Smooth muscle cell (in vitro differentiated cells): ENCODE measurements around the gene TRAF2. TPM values are rescaled to one million over a fixed set of nuclear protein-coding genes. Genes with fewer than 3 reads are reported as not detected.
A peak's percentile ranks its signal among the peaks of the same experiment; 100 is the strongest.

ENCODE experiments used
- DNase-seq: peaks from one replicate; lab custom pipeline; 2025; ENCODE audit not compliant: unreplicated experiment; lab: John Stamatoyannopoulos, UW
- H2AFZ ChIP-seq: fragments of 200-600 bp; sonication (generic); 2 replicates; pipeline ENCODE4 v1.6.0; 2016; ENCODE audit warnings: antibody characterized with exemption, low read depth, mild to moderate bottlenecking
- H3F3A ChIP-seq: fragments of 200-600 bp; sonication (generic); 2 replicates; pipeline ENCODE4 v1.6.0; 2017; ENCODE audit warnings: antibody characterized with exemption, low read depth
- H3K27ac ChIP-seq: fragments of 200-600 bp; sonication (generic); 2 replicates; pipeline ENCODE4 v1.5.1; 2016; ENCODE audit warnings: low read depth, mild to moderate bottlenecking
- H3K27me3 ChIP-seq: fragments of 200-600 bp; sonication (generic); 2 replicates; pipeline ENCODE4 v1.6.1; 2016; ENCODE audit warnings: low read depth, mild to moderate bottlenecking
- H3K36me3 ChIP-seq: fragments of 200-600 bp; sonication (generic); 2 replicates; pipeline ENCODE4 v1.5.1; 2016; ENCODE audit warnings: low read depth
- H3K4me1 ChIP-seq: fragments of 200-600 bp; sonication (generic); 2 replicates; pipeline ENCODE4 v1.5.1; 2016; ENCODE audit warnings: low read depth
- H3K4me2 ChIP-seq: fragments of 200-600 bp; sonication (generic); 2 replicates; pipeline ENCODE4 v1.6.0; 2016; ENCODE audit warnings: mild to moderate bottlenecking
- H3K4me3 ChIP-seq: fragments of 200-600 bp; sonication (generic); 2 replicates; pipeline ENCODE4 v1.5.1; 2016; ENCODE audit warnings: mild to moderate bottlenecking
- H3K79me2 ChIP-seq: fragments of 200-600 bp; sonication (generic); 2 replicates; pipeline ENCODE4 v1.6.0; 2016; ENCODE audit warnings: low read depth, mild to moderate bottlenecking
- H3K9ac ChIP-seq: fragments of 200-600 bp; sonication (generic); 2 replicates; pipeline ENCODE4 v1.6.0; 2016; ENCODE audit warnings: low read depth
- H3K9me3 ChIP-seq: fragments of 200-600 bp; sonication (generic); replicated peaks from 2 replicates; pipeline ENCODE4 v1.5.1; 2016; ENCODE audit warnings: low read depth
- H4K20me1 ChIP-seq: fragments of 200-600 bp; sonication (generic); 2 replicates; pipeline ENCODE4 v1.6.0; 2016; ENCODE audit warnings: low read depth
- WGBS: methylation state at CpG from one replicate; pipeline ENCODE4 v1.1.7; 2016; ENCODE audit warnings: low lambda C conversion rate; 5-methylcytosine and 5-hydroxymethylcytosine counted together
- polyA plus RNA-seq: library from polyadenylated mRNA; unstranded; fragments of >200 nt; fragmentation: Nextera tagmentation; extraction: Ambion mirVana; gene quantifications from 2 replicates; pipeline ENCODE4 v1.2.1, GENCODE V29; 2016
- total RNA-seq: library from RNA; depleted of rRNA; stranded (reverse); fragments of >200 nt; gene quantifications from 2 replicates; pipeline ENCODE4 v1.2.3, GENCODE V29; 2014
- TF ChIP-seq, protein P1 (sequence below): fragments of 200-600 bp; sonication (generic); IDR thresholded peaks from 2 replicates; pipeline ENCODE4 v1.5.1; 2017; ENCODE audit warnings: borderline replicate concordance, mild to moderate bottlenecking, antibody characterized with exemption; ENCODE audit not compliant: insufficient read depth, poor library complexity, severe bottlenecking

The TRAF2 gene
- total and polyA plus RNA-seq, 2 experiments from 2014 or later = 7.0 to 15.9 TPM

DNA sequence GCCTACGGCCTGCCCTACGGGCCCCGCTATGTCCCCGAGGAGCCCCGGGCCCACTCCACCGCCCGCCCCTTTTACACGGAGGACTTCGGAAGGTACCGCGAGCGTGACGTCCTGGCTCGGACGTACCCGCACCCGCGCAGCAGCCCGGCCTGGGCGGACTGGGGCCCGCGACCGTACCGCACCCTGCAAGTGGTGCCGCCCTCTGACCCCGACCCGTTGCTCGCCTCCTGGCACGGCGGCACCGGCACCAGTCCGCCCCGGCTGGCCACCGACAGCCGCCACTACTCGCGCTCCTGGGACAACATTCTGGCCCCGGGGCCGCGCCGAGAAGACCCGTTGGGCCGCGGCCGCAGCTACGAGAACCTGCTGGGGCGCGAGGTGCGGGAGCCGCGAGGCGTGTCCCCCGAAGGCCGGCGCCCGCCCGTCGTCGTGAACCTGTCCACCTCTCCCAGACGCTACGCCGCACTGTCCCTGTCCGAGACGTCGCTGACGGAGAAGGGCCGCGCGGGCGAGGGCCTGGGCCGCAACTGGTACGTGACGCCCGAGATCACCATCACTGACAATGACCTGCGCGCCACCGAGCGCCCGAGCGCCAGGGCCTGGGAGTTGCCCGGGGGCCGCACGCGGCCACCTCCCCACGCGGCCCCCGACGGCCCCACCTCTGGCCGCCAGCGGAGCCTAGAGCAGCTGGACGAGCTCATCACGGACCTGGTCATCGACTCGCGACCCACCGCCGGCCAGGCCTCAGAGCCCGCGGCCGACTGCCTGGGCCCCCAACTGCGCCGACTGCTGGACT is 40.7 kb upstream of the TRAF2 start:
- TF ChIP-seq, protein P1, sequence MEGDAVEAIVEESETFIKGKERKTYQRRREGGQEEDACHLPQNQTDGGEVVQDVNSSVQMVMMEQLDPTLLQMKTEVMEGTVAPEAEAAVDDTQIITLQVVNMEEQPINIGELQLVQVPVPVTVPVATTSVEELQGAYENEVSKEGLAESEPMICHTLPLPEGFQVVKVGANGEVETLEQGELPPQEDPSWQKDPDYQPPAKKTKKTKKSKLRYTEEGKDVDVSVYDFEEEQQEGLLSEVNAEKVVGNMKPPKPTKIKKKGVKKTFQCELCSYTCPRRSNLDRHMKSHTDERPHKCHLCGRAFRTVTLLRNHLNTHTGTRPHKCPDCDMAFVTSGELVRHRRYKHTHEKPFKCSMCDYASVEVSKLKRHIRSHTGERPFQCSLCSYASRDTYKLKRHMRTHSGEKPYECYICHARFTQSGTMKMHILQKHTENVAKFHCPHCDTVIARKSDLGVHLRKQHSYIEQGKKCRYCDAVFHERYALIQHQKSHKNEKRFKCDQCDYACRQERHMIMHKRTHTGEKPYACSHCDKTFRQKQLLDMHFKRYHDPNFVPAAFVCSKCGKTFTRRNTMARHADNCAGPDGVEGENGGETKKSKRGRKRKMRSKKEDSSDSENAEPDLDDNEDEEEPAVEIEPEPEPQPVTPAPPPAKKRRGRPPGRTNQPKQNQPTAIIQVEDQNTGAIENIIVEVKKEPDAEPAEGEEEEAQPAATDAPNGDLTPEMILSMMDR = no peak
- H3K79me2 ChIP-seq = peaks cover 10% of the 10 kb centered on the region
- H3K36me3 ChIP-seq = no peaks in the 10 kb centered on the region
- peak overlapping the region; percentile 51 for H3K4me2 ChIP-seq
- H3K4me1 ChIP-seq = peaks cover 25% of the 10 kb centered on the region
- H4K20me1 ChIP-seq = peaks cover 26% of the 10 kb centered on the region
- H3K9ac ChIP-seq = no peak overlapping the region
- no peak overlapping the region for H3K27ac ChIP-seq
- H3K27me3 ChIP-seq = no peaks in the 10 kb centered on the region
- no peak overlapping the region for H3K4me3 ChIP-seq
- WGBS = 83% methylated on average over 66 of the region's 102 CpGs
- peaks cover 5% of the 10 kb centered on the region for H3F3A ChIP-seq
- no peak for DNase-seq
- no peak overlapping the region for H2AFZ ChIP-seq
- no peaks in the 10 kb centered on the region for H3K9me3 ChIP-seq

DNA sequence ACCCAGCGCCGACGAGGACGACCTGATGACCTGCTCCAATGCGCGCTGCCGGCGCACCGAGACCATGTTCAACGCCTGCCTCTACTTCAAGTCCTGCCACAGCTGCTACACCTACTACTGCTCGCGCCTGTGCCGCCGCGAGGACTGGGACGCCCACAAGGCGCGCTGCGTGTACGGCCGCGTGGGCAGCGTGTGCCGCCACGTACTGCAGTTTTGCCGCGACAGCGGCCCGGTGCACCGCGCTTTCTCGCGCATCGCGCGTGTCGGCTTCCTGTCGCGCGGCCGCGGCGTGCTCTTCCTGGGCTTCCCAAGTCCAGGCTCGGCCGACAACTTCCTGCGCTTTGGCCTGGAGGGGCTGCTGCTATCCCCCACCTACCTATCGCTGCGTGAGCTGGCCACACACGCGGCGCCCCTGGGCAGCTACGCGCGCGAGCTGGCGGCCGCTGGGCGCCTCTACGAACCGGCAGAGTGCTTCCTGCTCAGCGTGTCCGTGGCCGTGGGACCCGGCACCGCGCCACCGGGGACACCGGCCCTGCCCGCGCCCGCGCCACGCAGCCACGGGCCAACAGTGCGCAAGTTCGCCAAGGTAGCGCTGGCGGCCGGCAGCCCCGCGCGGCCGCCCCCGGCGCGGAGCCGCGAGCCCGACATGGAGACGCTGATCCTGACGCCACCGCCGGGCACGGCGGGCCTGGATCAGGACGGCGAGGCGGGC is 39.8 kb upstream of the TRAF2 start:
- H3K4me2 ChIP-seq = peak overlapping the region; percentile 100
- H3K4me3 ChIP-seq = peak overlapping the region; percentile 93
- WGBS = 17% methylated on average over 94 of the region's 98 CpGs
- peaks cover 14% of the 10 kb centered on the region for H3K79me2 ChIP-seq
- H3K36me3 ChIP-seq = no peaks in the 10 kb centered on the region
- H4K20me1 ChIP-seq = peaks cover 19% of the 10 kb centered on the region
- DNase-seq = no peak
- no peak overlapping the region for H2AFZ ChIP-seq
- H3F3A ChIP-seq = peaks cover 5% of the 10 kb centered on the region
- no peaks in the 10 kb centered on the region for H3K9me3 ChIP-seq
- H3K27ac ChIP-seq = peak overlapping the region; percentile 86
- TF ChIP-seq, protein P1 = no peak
- H3K4me1 ChIP-seq = peaks cover 16% of the 10 kb centered on the region
- H3K9ac ChIP-seq = no peak overlapping the region
- H3K27me3 ChIP-seq = no peaks in the 10 kb centered on the region

DNA sequence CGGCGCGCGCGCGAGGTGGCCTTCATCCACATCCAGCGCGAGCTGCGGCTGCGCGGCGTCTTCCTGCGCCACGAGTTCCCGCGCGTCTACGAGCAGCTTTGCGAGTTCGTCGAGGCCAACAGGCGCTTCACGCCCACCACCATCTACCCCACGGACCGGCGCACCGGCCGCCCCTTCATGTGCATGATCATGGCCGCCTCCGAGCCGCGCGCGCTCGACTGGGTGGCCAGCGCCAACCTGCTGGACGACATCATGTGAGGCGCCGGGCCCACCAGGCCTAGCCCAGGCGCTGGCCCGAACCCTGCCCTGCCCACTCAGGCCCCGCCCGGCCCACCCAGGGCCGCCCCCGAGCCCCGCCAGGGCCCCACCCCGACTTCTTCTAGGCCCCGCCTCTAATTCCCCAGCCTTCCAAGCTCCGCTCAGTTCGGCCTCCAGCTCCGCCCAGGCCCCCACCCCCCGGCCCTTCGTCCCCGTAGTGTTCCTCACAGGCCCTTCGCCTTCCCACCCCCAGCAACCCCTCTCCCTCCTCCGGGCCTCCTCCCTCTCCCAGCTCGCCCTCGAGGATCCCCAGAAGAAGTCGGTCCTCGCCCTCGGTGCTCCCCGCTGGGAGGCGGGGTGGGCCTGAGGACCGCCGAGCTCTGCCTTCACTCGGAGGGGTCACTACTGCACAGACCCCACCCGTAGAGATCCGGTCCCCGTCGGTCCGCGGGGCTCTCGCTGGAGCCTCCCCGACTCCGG is 39.1 kb upstream of the TRAF2 start:
- no peak overlapping the region for H3K9ac ChIP-seq
- no peak overlapping the region for H2AFZ ChIP-seq
- H3K79me2 ChIP-seq = peaks cover 14% of the 10 kb centered on the region
- no peaks in the 10 kb centered on the region for H3K27me3 ChIP-seq
- no peaks in the 10 kb centered on the region for H3K9me3 ChIP-seq
- peaks cover 14% of the 10 kb centered on the region for H3K4me1 ChIP-seq
- peak overlapping the region; percentile 93 for H3K4me3 ChIP-seq
- TF ChIP-seq, protein P1 = no peak
- peak; percentile 85 for DNase-seq
- H3K36me3 ChIP-seq = no peaks in the 10 kb centered on the region
- WGBS = 2% methylated on average over 40 of the region's 75 CpGs
- H3K27ac ChIP-seq = peak overlapping the region; percentile 86
- peaks cover 5% of the 10 kb centered on the region for H3F3A ChIP-seq
- H4K20me1 ChIP-seq = peaks cover 13% of the 10 kb centered on the region
- H3K4me2 ChIP-seq = peak overlapping the region; percentile 100
